Activated CD4-positive, alpha-beta memory T cell treated with anti-CD3 and anti-CD28 coated beads for 36 hours (primary cell): ENCODE data around the gene MVP. TPM values are rescaled to one million over a fixed set of nuclear protein-coding genes. Genes with fewer than 3 reads are reported as not detected.
"Not testable (repeated sequence)": the region's sequence is repeated elsewhere in the genome, so short reads cannot be mapped to it uniquely, and the experiment has no call there.

Experiments used
- CTCF ChIA-PET: fragments of 350-600 bp; sonication (Branson Sonifier 250); formaldehyde crosslinking; loops from one replicate; lab custom pipeline; 2021; ENCODE audit warnings: antibody characterized with exemption, inconsistent platforms; lab: Charles Lee
- POLR2A ChIA-PET: fragments of 350-600 bp; sonication (Branson Sonifier 250); formaldehyde crosslinking; loops from one replicate; lab custom pipeline; 2021; ENCODE audit warnings: antibody characterized with exemption; lab: Charles Lee
- DNase-seq: peaks from one replicate; pipeline ENCODE4 v3.0.0-alpha.2; 2020
- H3K27ac Mint-ChIP-seq: one replicate; pipeline ENCODE4 v1.8.0; 2021; ENCODE audit warnings: mixed read lengths
- H3K27me3 Mint-ChIP-seq: one replicate; pipeline ENCODE4 v1.8.0; 2021; ENCODE audit warnings: mixed read lengths
- H3K36me3 Mint-ChIP-seq: one replicate; pipeline ENCODE4 v1.8.0; 2021; ENCODE audit warnings: mixed read lengths
- H3K4me1 Mint-ChIP-seq: one replicate; pipeline ENCODE4 v1.8.0; 2021; ENCODE audit warnings: low read depth, mixed read lengths
- H3K4me3 Mint-ChIP-seq: one replicate; pipeline ENCODE4 v1.8.0; 2021; ENCODE audit warnings: mild to moderate bottlenecking, mixed read lengths
- H3K9me3 Mint-ChIP-seq: one replicate; pipeline ENCODE4 v1.8.0; 2021; ENCODE audit warnings: mixed read lengths
- intact Hi-C: fragments of 100-400 bp; cut with micrococcal nuclease; formaldehyde crosslinking; loops from one replicate; pipeline ENCODE4 v1.15.1; 2023
- total RNA-seq, 2 experiments: library from RNA; stranded (reverse); gene quantifications; one replicate each; pipeline ENCODE4 v1.2.3, GENCODE V29; 2021

The MVP gene
- 100 to 1,000 TPM; 149 to 156 TPM for total RNA-seq

DNA sequence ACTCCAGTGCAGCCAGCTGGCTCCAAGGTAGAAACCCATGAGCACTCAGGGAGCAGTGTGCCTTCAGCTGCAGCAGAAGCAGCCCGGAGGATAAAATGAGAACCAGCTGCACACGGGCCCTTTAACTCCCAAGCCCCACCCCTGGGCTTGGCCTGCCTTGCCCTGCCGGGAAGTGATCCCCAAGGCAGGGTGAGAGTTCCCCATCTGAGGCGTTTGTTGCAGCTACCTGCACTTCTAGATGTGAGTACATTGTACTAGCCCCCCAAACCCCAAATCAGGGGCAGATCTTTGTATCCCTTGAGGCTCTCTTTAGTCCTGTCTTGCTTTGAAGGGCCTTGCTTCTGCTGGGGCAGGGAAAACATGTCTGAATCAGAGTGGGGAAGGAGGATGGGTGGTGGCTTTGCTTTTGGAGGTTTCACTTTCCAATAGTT lies at the start of gene MVP:
TSS of gene MVP (plus strand) at position 192 of the 431 bp plus-strand sequence. CDS start 10,088 bp downstream, outside the sequence.
- CTCF ChIA-PET: interaction anchor here (0.7 to 6.7 kb wide), 12 partner anchors 12 to 233 kb away, joined by 3 to 79 read pairs (median 4); partner anchors contain the start of genes KIF22 and MAZ
- H3K9me3 Mint-ChIP-seq: no peaks in the 10 kb centered on the region
- H3K36me3 Mint-ChIP-seq: peaks cover 38% of the 10 kb centered on the region
- H3K4me1 Mint-ChIP-seq: peaks cover 57% of the 10 kb centered on the region
- peak within 1 kb of the TSS; percentile 98 for H3K27ac Mint-ChIP-seq
- no peaks in the 10 kb centered on the region for H3K27me3 Mint-ChIP-seq
- peak within 1 kb of the TSS; percentile 91 for H3K4me3 Mint-ChIP-seq
- intact Hi-C loops: loop anchor here (1.0 to 10.0 kb wide), 5 partner anchors 29 to 995 kb away; partner anchors contain the start of genes ATXN2L, CDIPT, MYL11 and TBC1D10B
- peak; percentile 77 for DNase-seq
- POLR2A ChIA-PET: interaction anchor here (0.8 to 7.9 kb wide), 5 partner anchors 8 to 28 kb away, joined by 3 to 84 read pairs (median 4); partner anchors contain the start of gene MAZ

DNA sequence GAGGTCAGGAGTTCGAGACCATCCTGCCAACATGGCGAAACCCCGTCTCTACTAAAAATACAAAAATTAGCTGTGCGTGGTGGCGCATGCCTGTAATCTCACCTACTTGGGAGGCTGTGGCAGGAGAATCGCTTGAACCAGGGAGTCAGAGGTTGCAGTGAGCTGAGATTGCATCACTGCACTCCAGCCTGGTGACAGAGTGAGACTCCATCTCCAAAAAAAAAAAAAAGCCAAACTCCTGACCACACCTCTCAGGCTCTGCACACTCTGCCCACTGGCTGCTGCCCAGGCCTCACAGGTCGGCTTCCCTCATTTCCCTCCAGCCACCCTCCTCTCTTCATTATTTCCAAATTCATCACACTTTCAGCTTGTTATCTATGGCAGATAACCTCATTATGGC lies 47.9 kb upstream of the MVP start:
- DNase-seq, H3K27me3 Mint-ChIP-seq, H3K27ac Mint-ChIP-seq, H3K36me3 Mint-ChIP-seq, intact Hi-C loops, H3K4me1 Mint-ChIP-seq, H3K9me3 Mint-ChIP-seq, H3K4me3 Mint-ChIP-seq: not testable (repeated sequence)
- ChIA-PET POLR2A (interaction anchor here (0.6 kb wide), 1 partner anchor 57 kb away, joined by 4 read pairs; no protein-coding TSS in a partner anchor), CTCF (interaction anchor here (0.6 to 1.5 kb wide), 2 partner anchors 13 to 16 kb away, joined by 3 to 4 read pairs; no protein-coding TSS in a partner anchor)

DNA sequence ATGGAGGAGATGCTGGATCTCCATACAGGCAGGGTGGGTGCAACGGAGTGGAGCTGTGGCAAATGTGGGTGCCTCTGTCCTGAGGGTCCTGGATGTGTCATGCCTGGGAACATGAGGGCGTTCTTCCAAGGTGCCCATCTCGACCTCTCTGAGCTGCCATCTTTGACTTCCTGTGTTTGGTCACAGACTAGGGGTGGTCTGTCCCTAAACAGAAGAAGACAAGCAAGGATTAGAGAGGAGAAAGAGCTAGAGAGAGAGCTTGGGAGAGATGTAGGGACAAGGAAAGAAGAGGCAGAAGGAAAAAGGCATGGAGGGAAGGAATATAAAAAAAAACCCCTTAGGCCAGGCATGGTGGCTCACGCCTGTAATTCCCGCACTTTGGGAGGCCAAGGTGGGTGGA lies 45.5 kb upstream of the MVP start:
- Mint-ChIP-seq H3K27ac (no peak overlapping the region), H3K27me3 (no peaks in the 10 kb centered on the region), H3K4me3 (no peak overlapping the region), H3K4me1 (peaks cover 2% of the 10 kb centered on the region), H3K9me3 (no peaks in the 10 kb centered on the region), H3K36me3 (no peaks in the 10 kb centered on the region)
- DNase-seq: no peak
- intact Hi-C loops: no loop called here
- ChIA-PET POLR2A (interaction anchor here (0.6 kb wide), 1 partner anchor 341 kb away, joined by 3 read pairs; no protein-coding TSS in a partner anchor), CTCF (interaction anchor here (1.2 to 1.5 kb wide), 2 partner anchors 11 to 74 kb away, joined by 3 to 4 read pairs; no protein-coding TSS in a partner anchor)

DNA sequence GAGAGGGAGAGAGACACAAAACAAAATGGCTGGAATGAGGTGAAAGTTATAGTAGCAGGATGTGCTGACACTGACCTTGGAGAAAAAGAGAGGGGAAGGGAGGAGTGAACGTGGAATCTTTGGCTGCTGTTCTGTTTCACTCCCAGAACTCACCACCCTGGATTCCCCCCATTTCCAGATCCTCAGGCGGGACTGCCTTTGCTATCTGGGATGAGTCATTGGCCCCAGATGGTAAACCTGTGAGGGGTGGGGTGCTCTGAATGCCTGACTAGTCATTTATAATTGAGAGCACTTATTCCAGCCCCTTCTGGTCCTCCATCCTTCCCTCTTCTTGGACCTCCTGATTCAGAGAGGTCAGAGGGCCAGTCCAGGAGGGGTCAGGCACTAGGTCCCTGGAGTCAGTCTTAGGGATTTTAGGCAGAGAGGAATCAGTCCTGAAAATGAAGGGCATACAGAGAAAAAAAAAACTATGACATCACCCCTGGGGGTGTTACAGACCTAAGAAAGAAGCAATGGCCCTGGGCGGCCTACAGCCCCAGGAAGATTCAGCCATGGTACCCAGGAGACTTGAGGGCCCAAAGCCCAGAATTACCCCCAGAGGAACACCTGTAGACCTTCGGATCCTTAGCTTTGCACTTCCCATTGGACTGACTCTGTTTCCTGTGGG lies 44.4 kb upstream of the MVP start:
- peaks cover 2% of the 10 kb centered on the region for H3K4me1 Mint-ChIP-seq
- H3K4me3 Mint-ChIP-seq: no peak overlapping the region
- intact Hi-C loops: no loop called here
- no peaks in the 10 kb centered on the region for H3K36me3 Mint-ChIP-seq
- ChIA-PET POLR2A (no interaction called here), CTCF (interaction anchor here (1.5 kb wide), 2 partner anchors 10 to 75 kb away, joined by 3 to 6 read pairs; no protein-coding TSS in a partner anchor)
- no peaks in the 10 kb centered on the region for H3K27me3 Mint-ChIP-seq
- H3K27ac Mint-ChIP-seq: no peak overlapping the region
- no peaks in the 10 kb centered on the region for H3K9me3 Mint-ChIP-seq
- DNase-seq: no peak

DNA sequence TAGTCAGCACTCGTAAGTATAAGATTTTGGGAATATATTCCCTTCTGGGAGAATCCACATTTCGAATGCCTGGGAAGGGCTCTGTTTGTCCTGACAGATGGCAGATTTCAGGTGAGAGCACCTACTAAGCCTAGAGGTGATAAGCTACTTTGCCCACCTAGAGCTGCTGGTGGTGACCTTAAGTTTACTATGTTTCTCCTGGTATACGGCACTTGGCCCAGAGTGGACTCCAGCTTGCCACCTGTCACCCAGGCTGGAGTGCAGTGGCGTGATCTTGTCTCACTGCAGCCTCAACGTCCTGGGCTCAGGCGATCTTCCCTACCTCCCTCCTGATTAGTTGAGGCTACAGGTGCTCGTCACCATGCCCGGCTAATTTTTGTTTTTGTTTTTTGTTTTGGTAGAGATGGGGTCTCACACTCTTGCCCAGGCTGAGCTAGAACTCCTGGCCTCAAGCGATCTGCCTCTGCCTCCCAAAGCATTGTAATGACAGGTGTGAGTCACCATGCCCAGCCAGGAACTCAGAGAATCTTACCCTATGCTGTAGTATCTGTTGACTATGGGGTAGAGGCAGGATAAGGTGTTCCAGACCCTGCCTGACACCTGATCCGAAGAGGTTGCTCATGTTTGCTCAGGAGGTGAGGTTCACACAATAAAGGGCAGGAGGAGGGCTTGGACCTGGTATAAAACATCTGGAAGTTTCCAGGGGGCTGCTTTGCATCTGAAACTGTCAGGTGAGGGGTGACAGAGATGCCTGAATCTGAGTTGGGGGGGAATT lies 42.5 kb upstream of the MVP start, which contains the start of gene ZG16:
TSS of gene ZG16 (plus strand) at position 681 of the 775 bp plus-strand sequence. CDS start 1,011 bp downstream, outside the sequence.
- intact Hi-C loops: no loop called here
- CTCF ChIA-PET: interaction anchor here (1.5 kb wide), 1 partner anchor 8 kb away, joined by 6 read pairs; no protein-coding TSS in a partner anchor
- Mint-ChIP-seq H3K9me3 (no peaks in the 10 kb centered on the region), H3K36me3 (no peaks in the 10 kb centered on the region), H3K4me3 (no peak within 1 kb of the TSS), H3K4me1 (no peaks in the 10 kb centered on the region), H3K27ac (no peak within 1 kb of the TSS), H3K27me3 (no peaks in the 10 kb centered on the region)
- no peak for DNase-seq
- POLR2A ChIA-PET: no interaction called here

DNA sequence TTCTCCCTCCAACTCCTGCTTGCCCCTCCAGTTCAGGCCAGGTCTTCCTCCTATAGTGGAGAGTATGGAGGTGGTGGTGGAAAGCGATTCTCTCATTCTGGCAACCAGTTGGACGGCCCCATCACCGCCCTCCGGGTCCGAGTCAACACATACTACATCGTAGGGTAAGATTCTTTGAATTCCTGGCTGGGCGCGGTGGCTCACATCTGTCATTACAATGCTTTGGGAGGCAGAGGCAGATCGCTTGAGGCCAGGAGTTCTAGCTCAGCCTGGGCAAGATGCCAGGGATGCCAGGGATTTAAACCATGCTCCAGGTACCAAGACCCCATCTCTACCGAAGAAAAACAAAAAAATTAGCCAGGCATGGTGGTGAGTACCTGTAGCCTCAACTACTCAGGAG lies 40.8 kb upstream of the MVP start:
- POLR2A ChIA-PET: interaction anchor here (1.5 kb wide), 1 partner anchor 11 kb away, joined by 4 read pairs; the partner anchor contains the start of gene KIF22
- H3K27ac Mint-ChIP-seq: no peak overlapping the region

DNA sequence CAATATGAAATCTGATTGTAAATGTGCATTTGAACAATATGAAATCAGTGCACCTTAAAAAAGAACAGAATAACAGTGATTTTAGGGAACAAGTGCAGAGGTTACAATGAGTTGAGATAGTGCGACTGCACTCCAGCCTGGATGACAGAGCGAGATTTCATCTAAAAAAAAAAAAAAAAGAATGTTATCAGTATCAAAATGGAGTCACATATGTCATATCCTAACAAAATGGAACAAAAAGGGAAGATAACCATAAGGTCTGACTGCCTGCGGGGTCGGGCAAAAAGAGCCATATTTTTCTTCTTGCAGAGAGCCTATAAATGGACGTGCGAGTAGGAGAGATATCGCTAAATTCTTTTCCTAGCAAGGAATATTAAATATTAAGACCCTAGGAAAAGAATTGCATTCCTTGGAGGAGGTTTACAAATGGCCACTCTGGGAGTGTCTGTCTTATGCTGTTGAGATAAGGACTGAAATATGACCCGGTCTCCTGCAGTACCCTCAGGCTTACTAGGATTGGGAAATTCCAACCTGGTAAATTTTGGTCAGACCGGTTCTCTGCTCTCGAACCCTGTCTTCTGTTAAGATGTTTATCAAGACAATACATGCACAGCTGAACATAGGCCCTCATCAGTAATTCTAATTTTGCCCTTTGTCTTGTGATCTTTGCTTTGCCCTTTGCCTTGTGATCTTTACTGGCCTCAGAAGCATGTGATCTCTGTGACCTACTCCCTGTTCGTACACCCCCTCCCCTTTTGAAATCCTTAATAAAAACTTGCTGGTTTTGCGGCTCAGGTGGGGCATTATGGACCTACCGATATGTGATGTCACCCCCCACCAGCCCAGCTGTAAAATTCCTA lies 36.9 kb upstream of the MVP start:
- not testable (repeated sequence) for H3K36me3 Mint-ChIP-seq, DNase-seq, H3K27me3 Mint-ChIP-seq, H3K9me3 Mint-ChIP-seq, H3K27ac Mint-ChIP-seq, H3K4me3 Mint-ChIP-seq
- CTCF ChIA-PET: interaction anchor here (2.7 to 3.4 kb wide), 3 partner anchors 28 to 92 kb away, joined by 20 to 35 read pairs (median 25); no protein-coding TSS in a partner anchor
- intact Hi-C loops: loop anchor here (5.0 kb wide), 1 partner anchor 36 kb away; the partner anchor contains the start of gene C16orf54
- POLR2A ChIA-PET: interaction anchor here (3.0 kb wide), 1 partner anchor 25 kb away, joined by 7 read pairs; no protein-coding TSS in a partner anchor
- peaks cover 23% of the 10 kb centered on the region for H3K4me1 Mint-ChIP-seq

More for the DNA sequence above, 40.8 kb upstream of the MVP start:
- H3K4me1 Mint-ChIP-seq: peaks cover 9% of the 10 kb centered on the region
- H3K27me3 Mint-ChIP-seq: no peaks in the 10 kb centered on the region
- no peak for DNase-seq
- H3K9me3 Mint-ChIP-seq: no peaks in the 10 kb centered on the region
- intact Hi-C loops: no loop called here
- CTCF ChIA-PET: interaction anchor here (0.6 kb wide), 1 partner anchor 28 kb away, joined by 3 read pairs; no protein-coding TSS in a partner anchor
- H3K36me3 Mint-ChIP-seq: no peaks in the 10 kb centered on the region
- no peak overlapping the region for H3K4me3 Mint-ChIP-seq

DNA sequence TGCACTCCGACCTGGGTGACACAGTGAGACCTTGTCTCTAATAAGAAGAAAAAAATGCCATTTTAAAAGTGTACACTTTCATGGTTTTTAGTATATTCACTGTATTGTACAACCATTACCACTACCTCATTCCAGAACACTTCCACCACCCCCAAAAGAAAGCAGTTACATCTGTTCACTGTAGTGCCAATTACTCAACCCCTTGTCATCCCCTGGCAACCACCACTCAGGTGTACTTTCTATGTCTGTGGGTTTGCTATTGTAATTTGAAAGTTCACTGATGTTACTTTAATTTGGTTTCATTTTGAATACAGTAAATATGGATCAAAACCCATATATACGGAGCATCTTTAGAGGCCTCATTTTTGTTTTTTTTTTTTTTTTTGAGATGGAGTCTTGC lies 36.1 kb upstream of the MVP start:
- peak overlapping the region; percentile 13 for H3K4me3 Mint-ChIP-seq
- H3K27ac Mint-ChIP-seq: peak overlapping the region; percentile 40

DNA sequence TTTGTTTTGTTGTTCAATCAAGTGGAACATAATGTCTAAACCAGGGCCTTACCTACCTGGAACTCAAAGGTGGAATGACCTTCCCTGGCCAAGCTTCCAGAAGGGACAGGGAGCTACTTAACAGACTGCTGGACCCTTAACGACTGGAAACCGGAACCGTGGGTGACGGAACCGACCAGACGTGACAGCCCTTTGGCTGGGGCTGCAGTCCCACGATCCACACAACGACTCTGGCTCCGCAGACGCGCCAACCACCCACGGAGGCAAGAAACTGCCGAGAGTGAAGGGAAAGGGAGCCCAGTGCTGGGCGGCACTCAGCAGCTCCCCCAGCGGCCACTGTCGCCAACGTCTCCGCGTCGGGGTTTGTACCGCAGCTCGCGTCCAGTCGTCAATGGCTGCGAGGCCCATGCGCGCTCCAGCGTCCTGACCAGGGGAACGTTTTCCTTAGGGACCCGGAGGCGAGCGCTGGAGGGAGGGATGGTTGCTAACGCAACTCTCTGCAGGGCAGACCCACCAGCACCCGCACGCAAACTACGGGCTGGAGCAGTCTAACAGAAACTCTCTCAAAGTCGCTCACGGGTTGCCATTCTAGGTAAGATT lies 35.3 kb upstream of the MVP start:
- POLR2A ChIA-PET: interaction anchor here (0.7 to 3.0 kb wide), 3 partner anchors 23 to 55 kb away, joined by 3 to 7 read pairs (median 4); no protein-coding TSS in a partner anchor
- Mint-ChIP-seq H3K4me3 (peak overlapping the region; percentile 47), H3K9me3 (no peaks in the 10 kb centered on the region), H3K27me3 (no peaks in the 10 kb centered on the region), H3K4me1 (peaks cover 30% of the 10 kb centered on the region), H3K27ac (peak overlapping the region; percentile 65), H3K36me3 (no peaks in the 10 kb centered on the region)
- CTCF ChIA-PET: interaction anchor here (0.7 to 3.4 kb wide), 30 partner anchors 8 to 94 kb away, joined by 3 to 35 read pairs (median 6); partner anchors contain the start of genes C16orf54 and PAGR1
- intact Hi-C loops: loop anchor here (1.0 to 5.0 kb wide), 3 partner anchors 38 to 83 kb away; partner anchors contain the start of gene C16orf54
- peak; percentile 88 for DNase-seq

More for the DNA sequence above, 36.1 kb upstream of the MVP start:
- intact Hi-C loops: loop anchor here (1.0 to 5.0 kb wide), 3 partner anchors 37 to 82 kb away; partner anchors contain the start of gene C16orf54
- POLR2A ChIA-PET: interaction anchor here (3.0 kb wide), 1 partner anchor 24 kb away, joined by 7 read pairs; no protein-coding TSS in a partner anchor
- Mint-ChIP-seq H3K9me3 (no peaks in the 10 kb centered on the region), H3K4me1 (peaks cover 26% of the 10 kb centered on the region), H3K36me3 (no peaks in the 10 kb centered on the region), H3K27me3 (no peaks in the 10 kb centered on the region)
- DNase-seq: peak; percentile 70
- CTCF ChIA-PET: interaction anchor here (0.8 to 3.4 kb wide), 19 partner anchors 9 to 93 kb away, joined by 3 to 35 read pairs (median 6); partner anchors contain the start of genes C16orf54 and PAGR1

DNA sequence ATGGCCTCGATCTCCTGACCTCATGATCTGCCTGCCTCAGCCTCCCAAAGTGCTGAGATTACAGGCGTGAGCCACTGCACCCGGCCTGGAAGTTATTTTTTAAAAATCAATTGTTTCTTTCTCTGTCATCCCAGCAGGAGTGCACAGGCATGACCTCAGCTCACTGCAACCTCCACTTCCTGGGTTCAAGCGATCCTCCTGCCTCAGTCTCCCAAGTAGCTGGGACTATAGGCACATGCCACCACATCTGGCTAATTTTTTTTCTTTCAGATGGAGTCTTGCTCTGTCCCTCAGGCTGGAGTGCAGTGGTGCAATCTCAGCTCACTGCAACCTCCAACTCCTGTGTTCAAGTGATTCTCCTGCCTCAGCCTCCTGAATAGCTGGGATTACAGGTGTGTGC lies 33.1 kb upstream of the MVP start:
- intact Hi-C loops, H3K4me3 Mint-ChIP-seq, H3K27ac Mint-ChIP-seq, H3K27me3 Mint-ChIP-seq, DNase-seq, H3K9me3 Mint-ChIP-seq, POLR2A ChIA-PET: not testable (repeated sequence)
- Mint-ChIP-seq H3K36me3 (peaks cover 13% of the 10 kb centered on the region), H3K4me1 (peaks cover 39% of the 10 kb centered on the region)
- CTCF ChIA-PET: interaction anchor here (0.9 kb wide), 1 partner anchor 14 kb away, joined by 3 read pairs; no protein-coding TSS in a partner anchor
